Measurements from ENCODE around the gene TBXA2R. TPM values are rescaled to one million over a fixed set of nuclear protein-coding genes. Genes with fewer than 3 reads are reported as not detected.

TBXA2R gene
- total and polyA plus RNA-seq, 2 experiments from 2014 or later = 0.76 to 2.6 TPM

- Histone ChIP-seq H4K20me1 (ENCODE audit: insufficient read depth) (no peaks in the 10 kb centered on the region), H3K79me2 (ENCODE audit: insufficient read depth) (no peaks in the 10 kb centered on the region), H2AFZ (no peak overlapping the region), H3K27ac (no peak overlapping the region), H3K4me2 (ENCODE audit: unreplicated experiment) (no peak overlapping the region), H3K9me3 (ENCODE audit: low read depth) (no peaks in the 10 kb centered on the region), H3K36me3 (ENCODE audit: low read depth) (no peaks in the 10 kb centered on the region), H3K9me2 (ENCODE audit: insufficient read depth) (no peaks in the 10 kb centered on the region), H3K4me1 (ENCODE audit: insufficient read depth) (no peaks in the 10 kb centered on the region), H3K9ac (no peak overlapping the region), H3K27me3 (replicated peaks; ENCODE audit: insufficient read depth) (no peaks in the 10 kb centered on the region), H3K4me3 (no peak overlapping the region), H3F3A (ENCODE audit: insufficient read depth) (no peaks in the 10 kb centered on the region)
- DNase-seq = no peak
- 86 to 87% methylated on average over 19 of the region's 19 CpGs for WGBS, 2 experiments (ENCODE audit: low coverage in 1 of 2, low lambda C conversion rate in 2 of 2, missing lambda C conversion rate in 2 of 2)
- TF ChIP-seq EZH2phosphoT487 (IDR thresholded peaks at IDR 0.05; ENCODE audit: insufficient read depth, low read depth) (no peak), EZH2 (IDR thresholded peaks at IDR 0.05; ENCODE audit: insufficient read depth, poor library complexity, severe bottlenecking) (no peak)
- in situ Hi-C loops (cut with MboI) = no loop called here
Observed at GRCh38 chr19:3565139-3565538, 41.5 kb downstream of the TBXA2R start.

- in situ Hi-C loops (cut with MboI) = no loop called here
- Histone ChIP-seq H4K20me1 (ENCODE audit: insufficient read depth) (no peaks in the 10 kb centered on the region), H3F3A (ENCODE audit: insufficient read depth) (no peaks in the 10 kb centered on the region), H3K79me2 (ENCODE audit: insufficient read depth) (no peaks in the 10 kb centered on the region), H3K9ac (no peak overlapping the region), H2AFZ (no peak overlapping the region), H3K27ac (no peak overlapping the region), H3K9me2 (ENCODE audit: insufficient read depth) (no peaks in the 10 kb centered on the region), H3K4me3 (no peak overlapping the region), H3K27me3 (replicated peaks; ENCODE audit: insufficient read depth) (no peaks in the 10 kb centered on the region), H3K36me3 (ENCODE audit: low read depth) (no peaks in the 10 kb centered on the region), H3K4me2 (ENCODE audit: unreplicated experiment) (no peak overlapping the region), H3K9me3 (ENCODE audit: low read depth) (no peaks in the 10 kb centered on the region), H3K4me1 (ENCODE audit: insufficient read depth) (no peaks in the 10 kb centered on the region)
- DNase-seq = no peak
- no peak for TF ChIP-seq EZH2 (IDR thresholded peaks at IDR 0.05; ENCODE audit: insufficient read depth, poor library complexity, severe bottlenecking)
- no peak for TF ChIP-seq EZH2phosphoT487 (IDR thresholded peaks at IDR 0.05; ENCODE audit: insufficient read depth, low read depth)
- 89 to 96% methylated on average over 16 to 17 of the region's 17 CpGs for WGBS, 2 experiments (ENCODE audit: low coverage in 1 of 2, low lambda C conversion rate in 2 of 2, missing lambda C conversion rate in 2 of 2)
Observed at GRCh38 chr19:3563709-3564524, 42.8 kb downstream of the TBXA2R start.

DNA sequence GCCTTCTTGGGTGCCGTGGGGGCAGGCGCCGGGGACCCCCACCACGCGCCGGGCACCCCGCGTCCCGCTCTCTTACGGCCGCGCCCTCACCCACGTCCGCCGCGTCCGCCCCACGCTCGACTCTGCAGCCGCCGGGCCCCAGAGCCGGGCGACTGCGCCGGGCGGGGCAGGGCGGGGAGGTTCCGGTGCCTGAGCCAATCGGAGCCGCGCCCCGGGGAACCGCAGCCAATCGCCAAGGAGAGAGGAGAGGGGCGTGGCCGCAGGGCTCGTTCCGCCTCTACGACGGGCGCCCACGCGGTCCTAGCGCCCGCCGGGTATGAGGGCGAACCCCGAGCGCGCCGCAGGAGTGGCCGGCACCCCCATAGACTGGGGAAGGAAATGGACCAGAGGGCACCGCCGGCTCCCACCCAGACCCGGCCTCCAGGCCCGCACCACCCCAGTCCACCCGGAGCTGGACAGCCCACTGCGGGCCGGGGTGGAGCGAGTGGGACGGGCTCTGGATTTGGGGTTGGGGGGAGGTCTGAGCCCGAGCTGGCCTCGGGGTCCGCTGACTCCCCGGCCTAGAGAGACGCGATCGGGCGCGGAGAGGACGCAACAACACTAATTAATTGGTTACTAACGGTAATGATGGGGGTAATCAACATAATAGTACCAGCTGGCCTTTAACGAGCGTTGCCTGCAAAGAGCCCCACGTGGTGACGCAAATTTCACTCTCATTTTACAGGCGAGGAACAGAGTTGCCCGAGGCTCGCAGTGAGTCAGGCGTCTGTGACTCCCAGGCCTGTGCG lies 49.0 kb downstream of the TBXA2R start, which contains the start of gene MFSD12:
Gene MFSD12, minus strand, starts transcription at position 126 of the 788 bp plus-strand sequence. CDS start 183 bp downstream, outside the sequence.
- Histone ChIP-seq H3K9me3 (ENCODE audit: low read depth) (no peaks in the 10 kb centered on the region), H3K9ac (peak within 1 kb of the TSS; percentile 80), H2AFZ (peak within 1 kb of the TSS; percentile 99), H3K4me1 (ENCODE audit: insufficient read depth) (peaks cover 13% of the 10 kb centered on the region; the same call in 1 of the 2 replicates), H3K9me2 (ENCODE audit: insufficient read depth) (no peaks in the 10 kb centered on the region), H3K4me2 (ENCODE audit: unreplicated experiment) (peak within 1 kb of the TSS; percentile 94), H3K27ac (peak within 1 kb of the TSS; percentile 79), H3K4me3 (peak within 1 kb of the TSS; percentile 85), H3F3A (ENCODE audit: insufficient read depth) (no peaks in the 10 kb centered on the region), H3K79me2 (ENCODE audit: insufficient read depth) (peaks cover 43% of the 10 kb centered on the region), H3K27me3 (replicated peaks; ENCODE audit: insufficient read depth) (no peaks in the 10 kb centered on the region), H4K20me1 (ENCODE audit: insufficient read depth) (no peaks in the 10 kb centered on the region), H3K36me3 (ENCODE audit: low read depth) (no peaks in the 10 kb centered on the region)
- TF ChIP-seq EZH2 (IDR thresholded peaks at IDR 0.05; ENCODE audit: insufficient read depth, poor library complexity, severe bottlenecking) (no peak), EZH2phosphoT487 (IDR thresholded peaks at IDR 0.05; ENCODE audit: insufficient read depth, low read depth) (no peak)
- DNase-seq = peak; percentile 99
- in situ Hi-C loops (cut with MboI) = no loop called here
- WGBS, 2 experiments (ENCODE audit: low coverage in 1 of 2, low lambda C conversion rate in 2 of 2, missing lambda C conversion rate in 2 of 2) = 1% methylated on average over 37 to 69 of the region's 81 CpGs

GRCh38 chr19:3556978-3557460 lies 49.7 kb downstream of the TBXA2R start:
- peaks cover 13% of the 10 kb centered on the region; the same call in 1 of the 2 replicates for H3K4me1 ChIP-seq (ENCODE audit: insufficient read depth)
- peak overlapping the region; percentile 99 for H2AFZ ChIP-seq
- 0 to 1% methylated on average over 43 to 50 of the region's 60 CpGs for WGBS, 2 experiments (ENCODE audit: low coverage in 1 of 2, low lambda C conversion rate in 2 of 2, missing lambda C conversion rate in 2 of 2)
- in situ Hi-C loops (cut with MboI) = no loop called here
- peak overlapping the region; percentile 85 for H3K4me3 ChIP-seq
- H3F3A ChIP-seq (ENCODE audit: insufficient read depth) = no peaks in the 10 kb centered on the region
- H4K20me1 ChIP-seq (ENCODE audit: insufficient read depth) = no peaks in the 10 kb centered on the region
- no peaks in the 10 kb centered on the region for H3K9me2 ChIP-seq (ENCODE audit: insufficient read depth)
- H3K4me2 ChIP-seq (ENCODE audit: unreplicated experiment) = peak overlapping the region; percentile 76
- H3K9me3 ChIP-seq (ENCODE audit: low read depth) = no peaks in the 10 kb centered on the region
- no peak overlapping the region for H3K27ac ChIP-seq
- no peaks in the 10 kb centered on the region for H3K27me3 ChIP-seq (replicated peaks; ENCODE audit: insufficient read depth)
- TF ChIP-seq EZH2phosphoT487 (IDR thresholded peaks at IDR 0.05; ENCODE audit: insufficient read depth, low read depth) = no peak
- no peak for TF ChIP-seq EZH2 (IDR thresholded peaks at IDR 0.05; ENCODE audit: insufficient read depth, poor library complexity, severe bottlenecking)
- peak; percentile 72 for DNase-seq
- H3K79me2 ChIP-seq (ENCODE audit: insufficient read depth) = peaks cover 48% of the 10 kb centered on the region
- H3K9ac ChIP-seq = peak overlapping the region; percentile 80
- H3K36me3 ChIP-seq (ENCODE audit: low read depth) = no peaks in the 10 kb centered on the region
